ENCODE data around the gene PHF1.

PHF1 gene

DNA sequence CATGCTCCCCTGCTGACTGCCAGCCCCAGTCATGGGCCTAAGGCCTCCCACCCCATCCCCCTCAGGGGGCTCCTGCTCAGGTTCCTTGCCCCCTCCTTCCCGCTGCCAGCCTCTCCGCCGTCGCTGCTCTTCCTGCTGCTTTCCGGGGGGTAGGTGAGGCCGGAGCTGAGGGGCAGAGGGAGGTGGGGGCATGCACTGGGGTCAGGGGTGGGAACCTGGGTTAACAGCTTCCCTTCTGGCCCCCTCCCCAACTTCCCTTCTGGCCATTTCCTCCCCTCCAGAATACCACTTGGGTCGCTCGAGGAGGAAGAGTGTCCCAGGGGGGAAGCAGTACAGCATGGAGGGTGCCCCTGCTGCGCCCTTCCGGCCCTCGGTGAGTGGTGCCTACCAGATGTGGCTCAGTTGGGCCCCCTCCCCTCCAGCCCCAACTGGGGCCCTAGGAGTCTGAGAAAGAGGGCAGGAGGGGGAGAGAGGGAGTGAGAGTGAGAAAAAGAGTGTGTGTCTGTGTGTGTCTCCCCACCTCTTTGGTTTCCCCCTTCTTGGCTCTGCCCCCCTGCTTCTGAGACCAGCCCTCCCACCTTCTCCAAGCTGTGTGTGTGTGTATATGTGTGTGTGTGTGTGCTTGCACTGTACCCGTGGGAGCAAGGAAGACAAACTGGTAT, 21.2 kb downstream of the PHF1 start:
- DNase-seq (ENCODE audit: low spot score), result no peak

DNA sequence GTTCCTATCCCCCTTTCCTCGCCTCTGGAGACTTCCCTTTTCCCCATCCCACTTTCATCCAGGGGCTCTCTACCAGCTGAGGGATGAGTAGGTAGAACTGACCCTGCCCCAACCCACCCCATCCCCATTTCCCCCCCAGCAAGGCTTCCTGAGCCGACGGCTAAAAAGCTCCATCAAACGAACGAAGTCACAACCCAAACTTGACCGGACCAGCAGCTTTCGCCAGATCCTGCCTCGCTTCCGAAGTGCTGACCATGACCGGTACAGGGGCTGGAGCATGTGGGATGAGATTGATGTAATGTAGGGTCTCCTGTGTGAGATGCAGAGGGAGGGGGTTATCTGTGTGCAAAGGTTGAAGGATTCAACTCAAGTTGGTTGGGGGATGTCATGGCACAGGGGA, 21.7 kb downstream of the PHF1 start:
- DNase-seq (ENCODE audit: low spot score), result no peak

DNA sequence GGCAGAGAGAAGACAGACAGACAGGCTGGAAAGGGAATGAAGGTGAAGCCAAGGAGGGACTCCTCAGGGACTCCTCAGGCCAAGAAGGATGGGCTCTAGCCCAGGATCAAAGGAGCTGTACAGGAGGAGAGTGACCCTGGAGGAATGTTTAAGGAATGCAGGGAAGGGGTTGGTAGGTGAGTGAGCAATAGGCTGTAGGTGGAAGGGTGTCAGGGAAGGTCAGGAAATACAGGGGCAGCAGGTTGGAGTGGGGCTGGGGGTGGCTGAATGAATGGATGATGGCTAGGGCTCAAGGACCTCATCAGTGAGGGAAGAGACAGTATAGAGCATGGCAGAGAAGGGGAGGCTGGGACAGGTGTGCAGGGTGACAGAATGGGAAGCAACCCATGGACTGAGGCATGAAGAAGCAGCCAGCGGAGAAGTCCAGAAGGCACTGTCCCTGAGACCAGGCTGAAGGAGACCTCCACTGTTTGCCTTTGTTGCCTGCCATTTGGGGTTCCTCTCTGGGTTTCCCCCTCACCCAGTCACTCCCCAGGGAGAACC, 22.3 kb downstream of the PHF1 start:
- peak; percentile 15 for DNase-seq (ENCODE audit: low spot score)

DNA sequence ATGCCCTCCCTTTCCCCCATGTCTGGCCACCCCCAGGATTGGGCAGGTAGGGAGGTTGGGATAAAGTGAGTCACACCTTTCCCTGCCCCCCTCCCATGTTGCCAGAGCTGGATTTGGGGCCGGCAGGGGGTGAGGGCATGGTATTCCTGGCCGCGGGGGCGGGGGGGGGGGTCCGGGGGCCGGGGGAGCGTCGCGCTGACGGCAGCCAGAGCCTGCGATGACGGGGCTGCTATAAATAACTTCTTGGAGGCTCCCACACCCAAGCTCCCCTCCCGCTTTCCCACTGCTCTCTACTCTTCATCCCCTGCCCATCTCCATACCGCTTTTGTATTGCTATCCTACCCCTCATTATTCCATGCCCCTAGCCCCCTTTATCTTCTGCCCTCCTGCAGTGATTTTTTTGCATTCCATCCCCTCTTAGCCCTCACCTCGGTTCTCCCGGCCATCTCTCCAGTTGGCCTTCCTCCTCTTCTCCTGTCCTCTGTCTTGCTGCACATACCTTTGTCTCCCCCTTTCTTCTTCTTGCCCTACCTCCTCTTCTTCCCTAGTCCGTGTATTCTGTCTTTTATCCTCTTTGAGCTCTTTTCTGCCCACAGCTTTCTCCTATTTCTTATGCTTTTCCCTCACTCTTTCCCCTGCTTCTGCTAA, 22.9 kb downstream of the PHF1 start:
- DNase-seq (ENCODE audit: low spot score), result no peak

DNA sequence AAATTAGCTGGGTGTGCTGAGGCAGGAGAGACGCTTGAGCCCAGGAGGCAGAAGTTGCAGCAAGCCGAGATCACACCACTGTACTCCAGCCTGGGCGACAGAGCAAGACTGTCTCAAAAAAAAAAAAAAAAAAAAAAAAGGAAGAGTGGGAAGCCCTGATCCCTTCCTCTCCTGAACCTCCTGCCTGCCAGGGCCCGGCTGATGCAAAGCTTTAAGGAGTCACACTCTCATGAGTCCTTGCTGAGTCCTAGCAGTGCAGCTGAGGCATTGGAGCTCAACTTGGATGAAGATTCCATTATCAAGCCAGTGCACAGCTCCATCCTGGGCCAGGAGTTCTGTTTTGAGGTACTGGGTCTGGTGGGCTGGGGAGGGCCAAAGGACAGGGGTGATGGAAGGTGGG, 24.1 kb downstream of the PHF1 start:
- no peak for DNase-seq (ENCODE audit: low spot score)

DNA sequence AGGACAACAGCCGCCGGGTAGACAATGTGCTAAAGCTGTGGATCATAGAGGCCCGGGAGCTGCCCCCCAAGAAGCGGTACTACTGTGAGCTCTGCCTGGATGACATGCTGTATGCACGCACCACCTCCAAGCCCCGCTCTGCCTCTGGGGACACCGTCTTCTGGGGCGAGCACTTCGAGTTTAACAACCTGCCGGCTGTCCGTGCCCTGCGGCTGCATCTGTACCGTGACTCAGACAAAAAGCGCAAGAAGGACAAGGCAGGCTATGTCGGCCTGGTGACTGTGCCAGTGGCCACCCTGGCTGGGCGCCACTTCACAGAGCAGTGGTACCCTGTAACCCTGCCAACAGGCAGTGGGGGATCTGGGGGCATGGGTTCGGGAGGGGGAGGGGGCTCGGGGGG, 26.9 kb downstream of the PHF1 start:
- DNase-seq (ENCODE audit: low spot score), result no peak

DNA sequence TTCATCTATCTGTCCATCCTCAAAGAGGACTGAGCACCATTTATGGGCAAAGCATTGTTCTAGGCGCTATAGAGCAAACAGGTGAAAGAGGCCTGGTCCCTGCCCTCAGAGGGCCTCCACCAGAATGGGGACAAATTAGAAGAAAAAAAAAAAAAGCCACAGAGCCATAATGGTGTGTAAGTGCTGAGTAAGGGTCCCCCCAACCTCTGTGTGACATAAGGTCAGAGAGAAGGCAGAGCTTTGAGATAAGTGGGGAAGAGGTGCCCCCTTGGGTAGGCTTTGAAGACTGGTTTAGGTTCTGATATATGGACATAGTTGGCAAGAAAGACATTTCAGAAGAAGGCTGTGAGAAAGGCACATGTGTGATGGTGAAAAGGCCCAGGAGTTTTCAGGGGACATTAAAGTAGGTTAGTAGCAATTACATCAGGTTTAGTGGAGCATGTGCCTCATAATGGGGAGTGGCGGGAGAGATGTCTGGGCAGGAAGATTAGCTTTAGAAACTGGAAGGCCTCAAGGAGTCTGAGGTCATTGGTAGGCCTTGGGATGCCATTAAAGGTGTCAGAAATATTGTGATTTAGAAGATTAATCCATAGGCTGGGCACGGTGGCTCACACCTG, 28.3 kb downstream of the PHF1 start:
- DNase-seq (ENCODE audit: low spot score), result no peak

DNA sequence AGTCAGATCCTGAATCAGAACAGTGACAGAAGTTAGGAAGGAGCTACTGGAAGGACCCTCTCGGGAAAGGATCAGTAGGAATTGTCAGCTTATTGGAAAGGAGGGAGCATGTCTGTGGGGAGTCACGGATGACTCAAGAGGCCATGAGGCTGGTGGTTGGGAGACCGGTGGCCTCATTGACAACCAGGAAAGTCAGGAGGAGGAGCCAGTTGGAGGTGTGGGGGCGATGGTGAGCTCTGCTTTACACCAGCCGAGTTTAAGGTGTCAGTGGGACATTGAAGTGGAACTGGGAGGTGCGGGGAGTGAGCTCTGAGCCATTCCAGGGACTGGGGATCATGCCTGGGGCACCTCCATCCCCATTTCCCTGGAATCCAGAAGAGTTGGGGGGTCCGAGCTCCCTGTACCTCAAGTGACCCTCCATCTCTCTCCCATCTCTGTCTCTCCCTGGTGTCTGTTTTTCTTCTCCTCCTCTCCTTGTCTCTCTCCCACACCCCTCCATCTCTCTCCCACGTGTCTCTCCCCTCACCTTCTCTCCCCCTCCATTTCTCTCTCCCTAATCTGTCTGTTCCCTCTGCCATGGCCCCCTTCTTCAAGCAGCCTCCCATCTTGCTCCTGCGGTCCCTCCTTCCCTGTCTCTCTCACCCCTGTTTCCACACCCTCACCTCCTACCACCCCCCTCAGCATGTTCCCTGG, 29.3 kb downstream of the PHF1 start:
- DNase-seq (ENCODE audit: low spot score), result no peak

DNA sequence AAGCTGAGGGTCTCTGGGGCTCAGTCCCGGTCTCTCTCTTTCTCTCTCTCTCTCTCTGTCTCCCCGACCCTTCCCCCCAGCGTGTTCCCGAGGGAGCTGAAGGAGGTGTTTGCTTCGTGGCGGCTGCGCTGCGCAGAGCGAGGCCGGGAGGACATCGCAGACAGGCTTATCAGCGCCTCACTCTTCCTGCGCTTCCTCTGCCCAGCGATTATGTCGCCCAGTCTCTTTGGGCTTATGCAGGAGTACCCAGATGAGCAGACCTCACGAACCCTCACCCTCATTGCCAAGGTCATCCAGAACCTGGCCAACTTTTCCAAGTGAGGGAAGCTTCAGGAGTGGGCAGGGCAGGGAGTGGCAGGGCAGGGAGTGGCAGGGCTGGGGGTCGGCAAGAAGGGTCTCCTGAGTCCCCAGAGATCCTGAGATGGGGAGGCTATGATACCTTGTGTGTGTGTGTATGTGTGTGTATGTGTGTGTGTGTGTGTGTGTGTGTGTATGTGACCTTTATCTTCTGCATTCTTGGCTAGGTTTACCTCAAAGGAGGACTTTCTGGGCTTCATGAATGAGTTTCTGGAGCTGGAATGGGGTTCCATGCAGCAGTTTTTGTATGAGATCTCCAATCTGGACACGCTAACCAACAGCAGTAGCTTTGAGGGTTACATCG, 30.0 kb downstream of the PHF1 start:
- DNase-seq (ENCODE audit: low spot score), result no peak

DNA sequence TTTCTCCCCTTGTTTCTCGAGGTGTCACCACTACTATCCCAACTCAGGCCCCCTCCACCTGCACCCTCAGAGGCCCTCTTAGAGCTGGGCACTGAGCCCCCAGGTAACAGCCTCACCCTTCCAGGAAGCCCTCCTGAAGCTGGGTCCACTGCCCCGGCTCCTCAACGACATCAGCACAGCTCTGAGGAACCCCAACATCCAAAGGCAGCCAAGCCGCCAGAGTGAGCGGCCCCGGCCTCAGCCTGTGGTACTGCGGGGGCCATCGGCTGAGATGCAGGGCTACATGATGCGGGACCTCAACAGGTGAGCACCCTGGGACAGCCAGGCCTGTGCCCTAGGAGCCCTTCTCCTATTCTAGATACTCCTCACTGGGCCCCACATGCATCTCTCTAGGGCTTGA, 30.6 kb downstream of the PHF1 start:
- DNase-seq (ENCODE audit: low spot score), result no peak

DNA sequence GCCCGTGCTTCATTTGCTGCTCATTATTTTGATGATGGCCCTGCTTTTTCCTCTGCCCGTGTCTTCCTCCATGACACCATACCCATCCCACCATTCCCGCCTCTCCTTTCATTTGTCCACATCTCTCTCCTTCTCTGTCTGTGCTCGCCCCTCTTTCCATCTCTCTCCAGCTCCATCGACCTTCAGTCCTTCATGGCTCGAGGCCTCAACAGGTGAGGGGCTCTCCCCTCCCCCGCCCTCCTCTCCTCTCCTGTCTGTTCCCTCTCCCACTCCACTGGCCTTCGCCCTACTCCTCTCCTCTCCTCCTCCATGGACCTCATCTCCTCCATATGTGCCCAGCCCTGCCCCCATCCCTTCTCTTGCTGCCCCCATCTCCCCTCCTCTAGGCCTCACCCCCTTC, 31.5 kb downstream of the PHF1 start:
- no peak for DNase-seq (ENCODE audit: low spot score)

DNA sequence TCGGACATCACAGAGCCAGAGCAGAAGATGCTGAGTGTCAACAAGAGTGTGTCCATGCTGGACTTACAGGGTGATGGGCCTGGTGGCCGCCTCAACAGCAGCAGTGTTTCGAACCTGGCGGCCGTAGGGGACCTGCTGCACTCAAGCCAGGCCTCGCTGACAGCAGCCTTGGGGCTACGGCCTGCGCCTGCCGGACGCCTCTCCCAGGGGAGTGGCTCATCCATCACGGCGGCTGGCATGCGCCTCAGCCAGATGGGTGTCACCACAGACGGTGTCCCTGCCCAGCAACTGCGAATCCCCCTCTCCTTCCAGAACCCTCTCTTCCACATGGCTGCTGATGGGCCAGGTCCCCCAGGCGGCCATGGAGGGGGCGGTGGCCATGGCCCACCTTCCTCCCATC, 32.2 kb downstream of the PHF1 start:
- DNase-seq (ENCODE audit: low spot score), result no peak

DNA sequence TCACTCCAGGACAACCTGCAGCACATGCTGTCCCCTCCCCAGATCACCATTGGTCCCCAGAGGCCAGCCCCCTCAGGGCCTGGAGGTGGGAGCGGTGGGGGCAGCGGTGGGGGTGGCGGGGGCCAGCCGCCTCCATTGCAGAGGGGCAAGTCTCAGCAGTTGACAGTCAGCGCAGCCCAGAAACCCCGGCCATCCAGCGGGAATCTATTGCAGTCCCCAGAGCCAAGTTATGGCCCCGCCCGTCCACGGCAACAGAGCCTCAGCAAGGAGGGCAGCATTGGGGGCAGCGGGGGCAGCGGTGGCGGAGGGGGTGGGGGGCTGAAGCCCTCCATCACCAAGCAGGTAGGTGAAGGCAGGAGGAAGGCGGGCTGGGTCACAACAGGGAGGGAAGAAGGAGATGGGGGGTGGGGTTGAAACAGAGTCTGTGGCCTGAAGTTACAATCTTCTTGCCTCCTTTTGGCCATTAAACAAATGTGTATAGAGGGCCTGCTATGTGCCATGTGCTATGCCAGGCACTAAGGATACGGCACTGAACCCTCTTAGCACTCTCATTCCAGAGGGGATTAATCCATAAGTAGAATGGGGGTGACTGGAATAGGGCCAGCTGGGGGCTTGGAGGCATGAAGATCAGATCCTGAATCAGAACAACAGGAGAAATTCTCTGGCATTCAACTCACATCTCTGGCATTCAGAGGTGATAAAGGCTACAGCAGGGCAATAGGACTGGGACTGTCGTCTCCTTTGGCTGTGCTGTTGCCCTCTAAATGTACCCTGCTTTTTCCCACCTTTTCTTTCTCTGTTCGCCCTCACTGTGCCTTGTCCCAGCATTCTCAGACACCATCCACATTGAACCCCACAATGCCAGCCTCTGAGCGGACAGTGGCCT, 33.0 kb downstream of the PHF1 start:
- no peak for DNase-seq (ENCODE audit: low spot score)

DNA sequence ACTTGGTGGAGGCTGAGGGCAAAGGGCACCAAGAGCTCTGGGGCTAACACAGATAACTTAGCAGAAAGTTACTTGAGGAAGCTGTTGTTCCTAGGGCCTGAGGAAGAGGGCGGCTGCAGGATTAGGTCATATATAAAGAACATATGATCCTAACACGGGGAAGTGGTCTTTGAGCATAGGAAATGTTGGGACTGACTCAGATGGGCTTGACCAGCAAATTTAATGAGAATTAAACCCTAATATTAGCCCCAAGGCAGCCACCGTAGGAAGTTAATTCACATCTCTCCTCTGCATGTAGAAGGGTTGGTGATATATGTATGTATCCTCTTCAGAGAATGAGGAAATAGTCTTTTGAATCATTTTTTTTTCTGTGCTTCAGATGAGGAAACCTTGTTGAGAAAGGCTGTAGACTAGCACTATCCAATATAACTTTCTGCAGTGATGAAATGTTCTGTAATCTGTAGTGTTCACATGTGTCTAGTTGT, 34.3 kb downstream of the PHF1 start:
- DNase-seq (ENCODE audit: low spot score), result no peak

DNA sequence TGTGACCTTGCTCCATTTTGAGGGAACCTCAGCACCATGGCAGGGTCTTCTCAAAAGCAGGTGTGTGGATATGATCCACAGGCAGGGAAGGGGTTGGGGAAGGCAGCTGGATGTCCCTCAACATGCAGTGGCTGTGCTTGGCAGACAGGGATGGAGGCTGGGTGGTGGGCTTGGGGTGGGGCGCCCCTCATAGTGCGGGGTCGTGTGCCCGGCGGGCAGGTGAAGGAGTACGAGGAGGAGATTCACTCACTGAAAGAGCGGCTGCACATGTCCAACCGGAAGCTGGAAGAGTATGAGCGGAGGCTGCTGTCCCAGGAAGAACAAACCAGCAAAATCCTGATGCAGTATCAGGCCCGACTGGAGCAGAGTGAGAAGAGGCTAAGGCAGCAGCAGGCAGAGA, 35.5 kb downstream of the PHF1 start:
- DNase-seq (ENCODE audit: low spot score), result no peak

DNA sequence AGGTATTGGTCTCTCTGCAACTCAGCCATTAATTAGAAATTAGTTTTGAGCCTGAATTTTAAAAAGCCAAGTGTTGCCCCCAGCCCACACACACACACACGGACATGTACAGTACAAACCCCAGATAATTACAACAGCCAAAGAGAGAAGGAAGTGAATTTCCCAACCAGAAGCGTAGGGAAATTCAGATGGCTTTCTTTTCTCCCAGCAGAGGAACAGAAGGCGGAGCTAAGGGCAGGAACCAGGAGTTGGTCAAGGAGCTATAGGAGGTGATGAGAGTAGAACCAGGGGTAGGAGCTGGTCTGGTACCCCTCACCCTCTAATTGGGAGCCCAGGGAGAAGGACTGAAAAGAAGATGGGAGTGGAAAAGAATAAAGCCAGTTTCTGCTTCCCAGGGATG, 39.6 kb downstream of the PHF1 start:
- DNase-seq (ENCODE audit: low spot score), result no peak

DNA sequence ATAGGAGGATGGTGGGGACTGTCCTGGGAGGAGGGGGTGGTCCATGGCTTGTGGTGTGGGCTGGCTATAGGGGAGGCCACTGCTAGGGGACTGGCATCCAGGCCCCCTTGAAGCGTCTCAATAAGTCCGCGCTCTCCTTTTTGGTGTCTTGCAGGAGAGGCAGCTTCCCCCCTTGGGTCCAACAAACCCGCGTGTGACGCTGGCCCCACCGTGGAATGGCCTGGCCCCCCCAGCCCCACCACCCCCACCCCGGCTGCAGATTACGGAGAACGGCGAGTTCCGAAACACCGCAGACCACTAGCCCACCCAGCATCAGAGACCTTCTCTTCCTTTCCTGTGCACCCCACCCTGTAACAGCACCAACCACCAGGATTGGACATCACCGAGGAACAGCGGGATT, 40.8 kb downstream of the PHF1 start:
- DNase-seq (ENCODE audit: low spot score), result no peak

DNA sequence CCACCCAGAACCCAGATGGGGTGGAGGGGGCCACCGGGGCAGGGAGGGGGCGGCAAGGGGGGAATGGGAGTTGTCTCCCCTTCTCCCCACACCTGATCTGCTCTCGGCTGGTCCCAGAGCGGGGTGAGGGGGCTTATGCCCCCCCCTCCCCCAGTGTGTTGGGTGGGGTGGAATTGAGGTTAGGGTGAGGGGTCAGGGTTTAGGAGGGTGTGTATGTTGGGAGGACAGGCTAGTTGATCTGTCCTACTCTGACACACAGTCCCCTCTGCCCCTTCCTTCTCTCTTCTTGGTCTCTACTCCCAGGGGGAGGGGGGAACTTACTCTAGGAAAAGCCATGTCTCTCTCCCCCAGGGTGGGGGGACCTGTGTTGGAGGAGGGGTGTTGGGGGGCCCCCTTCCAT, 41.7 kb downstream of the PHF1 start:
- DNase-seq (ENCODE audit: low spot score), result no peak

DNA sequence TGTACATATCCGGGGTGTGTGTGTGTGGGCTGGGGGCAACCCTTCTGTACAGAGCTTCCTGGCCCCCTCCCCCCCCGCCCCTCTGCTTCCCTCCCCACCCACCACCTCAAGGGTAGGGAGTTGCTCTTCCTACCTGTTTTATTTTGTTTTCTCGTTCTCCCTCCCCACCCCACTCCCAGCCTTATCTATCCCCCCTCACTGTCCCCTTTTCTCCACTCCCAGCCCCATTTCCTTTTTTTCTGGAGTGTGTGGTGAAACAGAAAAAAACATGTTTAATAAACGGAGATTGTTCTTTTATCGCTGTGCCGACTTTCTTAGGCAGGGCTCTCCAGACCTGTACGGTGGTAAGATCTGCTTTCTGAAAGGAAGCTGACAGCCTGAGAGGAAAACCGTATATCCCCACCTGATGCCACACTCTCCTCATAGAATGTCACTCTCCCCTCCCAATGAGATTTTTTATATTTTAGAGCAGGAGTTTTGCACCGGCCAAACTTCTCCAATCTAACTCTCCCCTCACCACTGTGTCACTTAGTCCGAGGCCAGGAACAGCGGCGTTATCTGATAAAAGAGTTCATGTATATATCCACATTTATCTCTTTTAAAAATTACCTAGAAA, 42.7 kb downstream of the PHF1 start:
- DNase-seq (ENCODE audit: low spot score), result no peak

DNA sequence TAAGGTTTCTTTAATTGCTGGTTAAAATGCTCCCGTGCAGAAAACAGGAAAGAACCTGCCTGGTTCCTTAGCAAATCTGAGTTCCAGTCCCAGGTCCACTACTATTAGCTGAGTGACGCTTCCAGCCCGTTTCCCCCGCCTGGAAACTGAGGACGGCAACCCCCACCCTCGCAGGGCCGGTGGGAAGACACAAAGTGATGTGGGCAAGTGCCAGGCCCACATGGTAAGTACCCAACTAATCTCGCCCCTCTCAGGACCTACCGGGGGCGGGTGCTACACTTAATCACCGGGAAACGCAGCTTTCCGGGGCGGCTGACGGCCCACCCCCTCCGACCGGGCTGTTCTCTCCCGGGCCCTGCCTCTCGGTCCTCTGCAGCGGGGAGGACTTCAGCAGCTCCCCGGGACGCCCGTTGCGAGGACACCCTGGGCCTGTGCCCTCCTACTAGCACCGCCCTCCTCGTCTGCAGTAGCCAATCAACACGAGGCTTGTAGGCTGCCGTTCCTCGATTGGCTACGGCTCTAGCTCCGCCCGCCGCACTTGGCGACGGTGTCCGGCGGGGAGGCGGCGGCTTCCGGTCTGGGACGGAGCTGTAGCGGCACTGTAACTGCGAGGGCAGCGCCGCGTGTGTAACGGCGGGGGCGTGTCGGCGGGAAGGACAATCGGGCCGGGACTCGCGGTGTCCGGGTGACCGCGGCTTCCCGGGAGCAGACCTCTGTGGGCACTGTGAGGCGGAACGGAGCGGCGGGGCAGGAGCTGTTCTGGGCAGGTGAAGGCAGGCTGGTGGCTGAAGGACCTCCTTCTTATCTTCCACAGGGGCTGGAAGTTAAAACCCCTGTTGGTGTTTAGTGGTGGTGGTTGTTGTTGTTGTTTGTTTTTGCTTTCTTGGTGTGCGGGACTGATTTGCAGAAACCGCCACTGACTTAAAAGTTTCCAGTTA, 43.5 kb downstream of the PHF1 start, which contains the start of gene ZBTB9:
TSS of gene ZBTB9 (plus strand) at position 568 of the 938 bp plus-strand sequence. CDS start 525 bp downstream, outside the sequence.
- peak; percentile 97 for DNase-seq (ENCODE audit: low spot score)
